DND-41 (cell line): ENCODE measurements around the gene MAGEA11.

Experiments
- EZH2 ChIP-seq: IDR thresholded peaks from 3 replicates; pipeline ENCODE4 v1.6.1; 2012; ENCODE audit warnings: borderline replicate concordance, low read depth, mild to moderate bottlenecking, moderate library complexity, low read length, inconsistent platforms; ENCODE audit not compliant: severe bottlenecking
- TF ChIP-seq, protein P1 (sequence below): IDR thresholded peaks from 2 replicates; pipeline ENCODE4 v1.5.1; 2012; ENCODE audit warnings: borderline replicate concordance, low read length, moderate library complexity, mild to moderate bottlenecking; ENCODE audit not compliant: poor library complexity, severe bottlenecking; ENCODE audit errors: extremely low read depth

DNA sequence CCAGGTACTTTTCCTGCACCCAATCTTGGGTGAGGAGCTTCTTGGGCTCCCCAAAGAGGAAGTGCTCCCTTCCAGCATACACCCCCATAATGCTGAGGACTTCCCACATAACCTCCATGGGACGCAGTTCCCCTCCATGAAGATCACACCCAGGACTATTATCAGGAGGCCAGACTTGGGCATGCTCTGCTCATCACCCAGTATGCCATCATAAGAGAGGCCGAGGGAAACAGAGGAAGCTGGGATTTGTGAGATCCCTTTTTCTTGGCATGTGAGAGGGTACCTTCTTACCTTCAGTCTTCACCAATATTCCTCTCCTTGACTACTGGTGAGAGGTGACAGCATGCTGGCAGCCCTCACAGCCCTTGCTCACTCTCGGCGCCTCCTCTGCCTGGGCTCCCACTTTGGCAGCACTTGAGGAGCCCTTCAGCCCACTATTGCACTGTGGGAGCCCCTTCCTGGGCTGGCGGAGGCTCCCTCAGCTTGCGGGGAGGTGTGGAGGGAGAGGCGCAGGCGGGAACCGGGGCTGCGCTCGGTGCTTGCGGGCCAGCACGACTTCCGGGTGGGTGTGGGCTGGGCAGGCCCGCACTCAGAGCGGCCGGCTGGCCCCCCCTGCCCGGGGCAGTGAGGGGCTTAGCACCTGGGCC is 46.3 kb downstream of the MAGEA11 start:
- TF ChIP-seq, protein P1, sequence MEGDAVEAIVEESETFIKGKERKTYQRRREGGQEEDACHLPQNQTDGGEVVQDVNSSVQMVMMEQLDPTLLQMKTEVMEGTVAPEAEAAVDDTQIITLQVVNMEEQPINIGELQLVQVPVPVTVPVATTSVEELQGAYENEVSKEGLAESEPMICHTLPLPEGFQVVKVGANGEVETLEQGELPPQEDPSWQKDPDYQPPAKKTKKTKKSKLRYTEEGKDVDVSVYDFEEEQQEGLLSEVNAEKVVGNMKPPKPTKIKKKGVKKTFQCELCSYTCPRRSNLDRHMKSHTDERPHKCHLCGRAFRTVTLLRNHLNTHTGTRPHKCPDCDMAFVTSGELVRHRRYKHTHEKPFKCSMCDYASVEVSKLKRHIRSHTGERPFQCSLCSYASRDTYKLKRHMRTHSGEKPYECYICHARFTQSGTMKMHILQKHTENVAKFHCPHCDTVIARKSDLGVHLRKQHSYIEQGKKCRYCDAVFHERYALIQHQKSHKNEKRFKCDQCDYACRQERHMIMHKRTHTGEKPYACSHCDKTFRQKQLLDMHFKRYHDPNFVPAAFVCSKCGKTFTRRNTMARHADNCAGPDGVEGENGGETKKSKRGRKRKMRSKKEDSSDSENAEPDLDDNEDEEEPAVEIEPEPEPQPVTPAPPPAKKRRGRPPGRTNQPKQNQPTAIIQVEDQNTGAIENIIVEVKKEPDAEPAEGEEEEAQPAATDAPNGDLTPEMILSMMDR: no peak
- TF ChIP-seq EZH2: no peak
